ENCODE data around the gene PRICKLE1. TPM values are rescaled to one million over a fixed set of nuclear protein-coding genes. Genes with fewer than 3 reads are reported as not detected.

PRICKLE1 gene
- total RNA-seq, 1 donor from 2014 or later = 6.4 TPM

DNA sequence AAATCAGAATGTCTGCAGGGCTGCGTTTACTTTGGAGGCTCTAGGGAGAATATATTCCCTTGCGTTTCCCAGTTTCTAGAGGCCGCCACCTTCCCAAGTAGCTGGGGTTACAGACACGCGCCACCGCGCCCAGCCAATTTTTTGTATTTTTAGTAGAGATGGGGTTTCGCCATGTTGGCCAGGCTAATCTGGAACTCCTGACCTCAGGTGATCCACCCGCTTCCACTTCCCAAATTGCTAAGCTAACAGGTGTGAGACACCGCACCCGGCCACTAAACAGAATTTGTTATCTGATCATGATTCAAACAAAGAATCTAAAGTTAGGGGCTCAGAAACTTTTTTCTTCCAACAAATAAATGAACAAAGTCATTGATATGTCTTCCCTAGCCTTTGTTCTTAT is 148.9 kb downstream of the PRICKLE1 start:
- peaks cover 2% of the 10 kb centered on the region for H3K9me3 Mint-ChIP-seq (ENCODE audit: unreplicated experiment)

DNA sequence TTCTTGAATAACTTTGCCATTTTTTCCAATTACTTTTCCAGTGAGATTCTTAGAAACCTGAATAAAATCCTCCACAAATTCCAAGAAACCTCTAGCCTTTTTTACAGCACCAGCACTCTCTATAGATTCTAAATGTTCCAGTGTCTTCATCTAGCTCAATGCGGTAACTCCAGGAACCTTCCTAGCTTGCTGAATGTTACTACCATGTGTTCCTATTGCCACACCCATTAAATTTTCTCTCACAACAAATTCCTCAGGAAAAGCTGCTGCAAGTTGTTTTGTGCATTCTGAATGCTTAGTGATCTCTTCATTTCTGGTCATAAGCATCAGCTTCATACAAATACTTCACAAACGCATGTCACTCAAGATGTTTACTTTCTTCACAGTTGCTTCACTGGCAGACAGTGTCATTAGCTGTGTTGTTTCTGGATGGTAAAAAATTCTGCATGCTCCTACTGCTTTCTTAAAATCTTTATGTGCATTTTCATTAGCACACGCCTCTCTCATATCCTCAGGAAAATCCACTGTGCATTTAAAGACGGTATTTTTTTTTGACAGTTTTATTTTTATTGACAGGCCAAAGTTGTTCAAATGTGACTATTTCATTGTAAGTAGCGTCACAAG is 156.9 kb downstream of the PRICKLE1 start:
- no peak overlapping the region for H3K27ac Mint-ChIP-seq (ENCODE audit: unreplicated experiment)
- TF ChIP-seq, protein P1, sequence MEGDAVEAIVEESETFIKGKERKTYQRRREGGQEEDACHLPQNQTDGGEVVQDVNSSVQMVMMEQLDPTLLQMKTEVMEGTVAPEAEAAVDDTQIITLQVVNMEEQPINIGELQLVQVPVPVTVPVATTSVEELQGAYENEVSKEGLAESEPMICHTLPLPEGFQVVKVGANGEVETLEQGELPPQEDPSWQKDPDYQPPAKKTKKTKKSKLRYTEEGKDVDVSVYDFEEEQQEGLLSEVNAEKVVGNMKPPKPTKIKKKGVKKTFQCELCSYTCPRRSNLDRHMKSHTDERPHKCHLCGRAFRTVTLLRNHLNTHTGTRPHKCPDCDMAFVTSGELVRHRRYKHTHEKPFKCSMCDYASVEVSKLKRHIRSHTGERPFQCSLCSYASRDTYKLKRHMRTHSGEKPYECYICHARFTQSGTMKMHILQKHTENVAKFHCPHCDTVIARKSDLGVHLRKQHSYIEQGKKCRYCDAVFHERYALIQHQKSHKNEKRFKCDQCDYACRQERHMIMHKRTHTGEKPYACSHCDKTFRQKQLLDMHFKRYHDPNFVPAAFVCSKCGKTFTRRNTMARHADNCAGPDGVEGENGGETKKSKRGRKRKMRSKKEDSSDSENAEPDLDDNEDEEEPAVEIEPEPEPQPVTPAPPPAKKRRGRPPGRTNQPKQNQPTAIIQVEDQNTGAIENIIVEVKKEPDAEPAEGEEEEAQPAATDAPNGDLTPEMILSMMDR (IDR thresholded peaks at IDR 0.05; ENCODE audit: partially characterized antibody, unreplicated experiment) = no peak
- H3K36me3 Mint-ChIP-seq (ENCODE audit: unreplicated experiment) = no peaks in the 10 kb centered on the region
- H3K4me1 Mint-ChIP-seq (ENCODE audit: low read depth, unreplicated experiment) = no peaks in the 10 kb centered on the region
- no peaks in the 10 kb centered on the region for H3K9me3 Mint-ChIP-seq (ENCODE audit: unreplicated experiment)
- peaks cover 2% of the 10 kb centered on the region for H3K27me3 Mint-ChIP-seq (ENCODE audit: unreplicated experiment)
- H3K4me3 Mint-ChIP-seq (ENCODE audit: unreplicated experiment) = no peak overlapping the region
- DNase-seq = no peak

More for the DNA sequence above, 148.9 kb downstream of the PRICKLE1 start:
- no peak for DNase-seq
- Mint-ChIP-seq H3K4me1 (ENCODE audit: low read depth, unreplicated experiment) (no peaks in the 10 kb centered on the region), H3K4me3 (ENCODE audit: unreplicated experiment) (no peak overlapping the region), H3K27me3 (ENCODE audit: unreplicated experiment) (peaks cover 3% of the 10 kb centered on the region), H3K36me3 (ENCODE audit: unreplicated experiment) (peaks cover 17% of the 10 kb centered on the region), H3K27ac (ENCODE audit: unreplicated experiment) (no peak overlapping the region)
- TF ChIP-seq, protein P1 (IDR thresholded peaks at IDR 0.05; ENCODE audit: partially characterized antibody, unreplicated experiment) = no peak

DNA sequence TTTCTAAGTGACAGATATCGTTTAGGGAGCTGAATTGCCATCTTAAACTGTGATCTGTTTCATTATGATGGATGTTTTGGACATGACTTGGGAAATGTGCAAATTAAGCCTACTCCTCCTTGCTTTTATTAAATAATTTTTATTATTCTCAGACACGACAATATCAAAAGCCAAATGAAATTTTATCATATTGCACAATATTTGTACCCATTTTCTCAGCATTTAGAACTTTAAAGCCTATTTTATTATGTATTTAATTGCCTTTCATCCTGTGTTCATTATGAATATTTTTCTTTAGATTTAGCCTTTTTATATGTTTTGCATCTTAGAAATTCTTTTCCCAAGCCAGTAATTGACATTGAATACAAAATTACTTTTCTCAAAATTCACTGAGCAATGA is 160.7 kb downstream of the PRICKLE1 start:
- no peak for DNase-seq
- TF ChIP-seq, protein P1 (IDR thresholded peaks at IDR 0.05; ENCODE audit: partially characterized antibody, unreplicated experiment) = no peak
- Mint-ChIP-seq H3K4me1 (ENCODE audit: low read depth, unreplicated experiment) (no peaks in the 10 kb centered on the region), H3K36me3 (ENCODE audit: unreplicated experiment) (no peaks in the 10 kb centered on the region), H3K27ac (ENCODE audit: unreplicated experiment) (no peak overlapping the region), H3K4me3 (ENCODE audit: unreplicated experiment) (no peak overlapping the region), H3K9me3 (ENCODE audit: unreplicated experiment) (no peaks in the 10 kb centered on the region), H3K27me3 (ENCODE audit: unreplicated experiment) (no peaks in the 10 kb centered on the region)

DNA sequence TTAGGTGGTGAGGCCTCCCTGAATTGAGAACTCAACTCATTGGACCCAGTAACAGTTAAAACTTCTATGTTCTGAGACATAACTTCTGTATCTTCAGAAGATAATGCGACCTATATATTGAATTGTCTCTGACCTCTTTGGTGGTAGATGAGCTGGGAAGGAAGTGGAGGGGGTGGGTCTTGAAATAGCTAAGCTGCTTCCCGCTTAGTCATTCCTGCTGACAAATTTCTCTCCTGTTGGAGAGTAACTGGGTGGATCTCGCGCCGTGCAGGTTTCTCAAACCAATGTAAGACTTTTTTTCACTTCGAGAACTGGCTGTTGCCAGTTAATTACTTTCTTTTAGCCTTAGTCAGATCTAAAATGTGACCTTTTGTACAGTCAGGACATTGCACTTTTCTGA is 162.8 kb downstream of the PRICKLE1 start:
- TF ChIP-seq, protein P1 (IDR thresholded peaks at IDR 0.05; ENCODE audit: partially characterized antibody, unreplicated experiment) = no peak
- Mint-ChIP-seq H3K27me3 (ENCODE audit: unreplicated experiment) (no peaks in the 10 kb centered on the region), H3K4me1 (ENCODE audit: low read depth, unreplicated experiment) (no peaks in the 10 kb centered on the region), H3K9me3 (ENCODE audit: unreplicated experiment) (no peaks in the 10 kb centered on the region), H3K36me3 (ENCODE audit: unreplicated experiment) (no peaks in the 10 kb centered on the region), H3K4me3 (ENCODE audit: unreplicated experiment) (no peak overlapping the region), H3K27ac (ENCODE audit: unreplicated experiment) (no peak overlapping the region)
- DNase-seq = no peak

DNA sequence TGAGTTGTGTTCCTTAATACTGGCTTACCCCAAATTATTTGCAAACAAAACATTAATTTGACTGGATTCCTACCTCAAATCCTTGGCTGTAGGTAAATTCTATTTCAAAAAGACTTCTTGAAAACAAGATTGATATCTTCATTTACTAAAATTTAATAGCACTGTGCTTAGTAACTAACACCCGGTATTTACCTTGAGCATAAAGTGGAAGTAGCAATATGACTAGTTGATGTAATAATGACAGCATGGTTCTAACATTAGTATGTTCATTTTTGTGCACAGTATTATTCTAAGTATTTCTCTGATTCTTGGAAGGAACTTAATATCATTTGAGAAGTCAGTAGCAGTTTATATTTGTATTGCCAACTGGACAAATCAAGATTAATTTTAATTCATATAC is 166.8 kb downstream of the PRICKLE1 start:
- TF ChIP-seq, protein P1 (IDR thresholded peaks at IDR 0.05; ENCODE audit: partially characterized antibody, unreplicated experiment) = no peak
- no peak for DNase-seq
- H3K36me3 Mint-ChIP-seq (ENCODE audit: unreplicated experiment) = no peaks in the 10 kb centered on the region
- no peaks in the 10 kb centered on the region for H3K9me3 Mint-ChIP-seq (ENCODE audit: unreplicated experiment)
- H3K4me3 Mint-ChIP-seq (ENCODE audit: unreplicated experiment) = no peak overlapping the region
- peaks cover 2% of the 10 kb centered on the region for H3K27me3 Mint-ChIP-seq (ENCODE audit: unreplicated experiment)
- H3K4me1 Mint-ChIP-seq (ENCODE audit: low read depth, unreplicated experiment) = no peaks in the 10 kb centered on the region
- no peak overlapping the region for H3K27ac Mint-ChIP-seq (ENCODE audit: unreplicated experiment)

All from glutamatergic neuron (in vitro differentiated cells).